ENCODE data around the gene HOMER2.
"Not testable (repeated sequence)": the region's sequence is repeated elsewhere in the genome, so short reads cannot be mapped to it uniquely, and the experiment has no call there.

Gene HOMER2

DNA sequence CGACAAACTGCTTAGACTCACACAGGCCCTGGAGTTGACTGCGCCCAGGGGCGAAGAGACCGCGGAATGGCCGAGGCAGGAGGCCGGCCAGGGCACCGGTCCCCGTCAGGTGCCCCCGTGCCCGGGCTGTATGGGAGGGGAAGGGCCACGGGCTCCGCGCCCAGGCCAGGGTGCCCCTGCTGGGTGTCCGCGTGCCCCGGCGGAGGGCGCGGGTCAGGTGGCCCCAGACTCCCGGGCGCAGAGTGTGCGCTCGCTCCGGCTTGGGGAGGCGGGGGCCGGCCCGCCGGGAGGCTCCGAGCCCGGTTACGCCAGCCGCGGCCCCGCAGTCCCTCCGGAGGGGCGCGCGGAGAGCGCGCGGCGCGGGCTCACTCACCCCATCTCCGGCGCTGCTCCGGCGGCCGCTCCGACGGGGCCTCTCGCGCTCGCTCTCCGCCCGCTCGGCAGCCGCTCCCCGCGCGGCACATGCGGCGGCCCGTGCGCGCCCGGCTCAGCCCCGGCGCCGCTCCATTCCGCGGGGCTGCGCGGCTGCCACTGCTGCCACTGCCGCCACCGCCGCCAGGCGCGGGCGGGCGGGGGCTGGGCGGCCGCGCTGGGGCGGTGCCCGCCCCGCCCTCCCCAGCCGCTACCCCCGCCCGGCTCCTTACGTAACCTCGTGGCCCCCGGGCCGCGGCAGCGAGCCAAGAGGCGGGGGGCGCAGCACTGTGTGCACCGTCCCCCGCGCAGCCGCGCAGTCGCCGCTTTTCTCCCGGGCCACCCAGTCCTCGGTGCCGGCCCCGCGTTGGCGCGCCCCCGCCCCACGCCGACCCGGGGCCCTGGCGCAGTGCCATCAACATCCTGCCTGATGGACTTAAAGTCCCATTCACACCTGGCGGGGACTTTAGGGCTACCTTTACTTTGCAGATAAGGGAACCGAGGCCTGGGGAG is at the start of gene HOMER2:
Gene HOMER2, minus strand, starts transcription at position 563 of the 924 bp plus-strand sequence. Its CDS starts 185 bp downstream, at position 378.
- peak; percentile 48 for DNase-seq

DNA sequence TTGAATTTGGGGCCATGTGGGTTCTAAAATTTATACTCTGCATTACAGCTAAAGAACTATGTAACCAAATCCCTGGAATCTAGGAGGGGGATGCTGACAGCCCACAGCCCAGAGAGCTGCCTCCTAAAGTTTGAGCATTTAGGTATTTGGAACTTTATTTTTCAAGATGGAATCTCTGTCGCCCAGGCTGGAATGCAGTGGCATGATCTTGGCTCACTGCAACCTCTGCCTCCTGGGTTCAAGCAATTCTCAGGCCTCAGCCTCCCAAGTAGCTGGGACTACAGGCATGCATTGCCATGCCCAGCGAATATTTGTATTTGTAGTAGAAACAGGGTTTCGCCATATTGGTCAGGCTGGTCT is 48.1 kb upstream of the HOMER2 start:
- DNase-seq = not testable (repeated sequence)

DNA sequence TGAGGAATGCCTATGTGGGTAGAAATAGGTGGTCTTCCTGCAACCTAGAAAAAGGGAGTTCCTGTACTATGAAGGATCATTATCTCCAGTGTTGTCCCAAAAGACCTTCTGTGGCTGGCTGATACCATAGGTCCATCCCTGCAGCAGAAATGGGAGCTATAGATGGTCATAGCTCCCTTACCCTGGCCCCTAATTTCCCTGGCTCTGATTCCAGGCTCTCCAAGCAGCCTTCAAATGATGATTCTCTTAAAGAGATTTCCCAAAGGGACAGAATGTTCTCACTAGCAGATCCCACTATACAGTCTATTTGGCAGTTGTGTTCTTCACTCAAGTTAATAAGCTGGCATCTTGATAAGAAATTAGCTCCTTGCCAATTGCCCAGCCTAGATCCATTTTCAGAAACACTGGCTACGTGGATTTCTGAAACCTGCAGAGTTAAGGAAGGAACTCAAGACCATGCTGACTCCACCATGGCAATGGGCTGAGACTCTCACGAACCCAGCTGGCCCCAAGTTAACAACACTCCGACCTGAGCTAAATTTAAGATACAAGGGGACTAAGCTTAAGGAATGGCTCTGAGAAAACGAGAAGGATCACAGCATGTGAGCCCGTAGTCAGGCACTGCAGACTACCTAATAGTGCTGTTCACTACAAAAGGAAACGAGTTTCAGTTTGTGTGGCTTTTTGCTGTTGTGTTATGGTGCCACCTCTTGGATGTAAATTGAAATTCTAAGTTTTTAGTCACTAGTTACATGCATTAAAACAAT is 47.6 kb upstream of the HOMER2 start:
- DNase-seq = no peak

DNA sequence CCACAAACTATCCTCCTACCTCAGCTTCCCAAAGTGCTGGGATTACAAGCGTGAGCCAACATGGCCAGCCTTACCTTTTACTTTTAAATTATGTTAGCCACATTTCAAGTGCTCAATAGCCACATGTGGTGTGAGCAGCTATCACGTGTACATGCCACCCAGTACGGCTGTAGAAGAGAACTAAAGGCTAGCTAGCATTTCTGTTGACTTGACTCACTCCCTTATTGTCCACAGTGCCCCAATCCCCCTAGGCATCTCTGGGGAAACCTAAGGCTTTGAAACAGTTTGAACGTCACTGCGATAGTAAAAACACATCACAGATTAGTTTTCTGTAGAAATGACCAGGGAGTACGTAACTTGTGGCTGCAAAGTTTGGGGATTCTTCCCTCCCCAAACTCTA is 46.9 kb upstream of the HOMER2 start:
- no peak for DNase-seq

- no peak for DNase-seq
Measured at GRCh38 chr15:82995938-82996337, 43.4 kb upstream of the HOMER2 start.

DNA sequence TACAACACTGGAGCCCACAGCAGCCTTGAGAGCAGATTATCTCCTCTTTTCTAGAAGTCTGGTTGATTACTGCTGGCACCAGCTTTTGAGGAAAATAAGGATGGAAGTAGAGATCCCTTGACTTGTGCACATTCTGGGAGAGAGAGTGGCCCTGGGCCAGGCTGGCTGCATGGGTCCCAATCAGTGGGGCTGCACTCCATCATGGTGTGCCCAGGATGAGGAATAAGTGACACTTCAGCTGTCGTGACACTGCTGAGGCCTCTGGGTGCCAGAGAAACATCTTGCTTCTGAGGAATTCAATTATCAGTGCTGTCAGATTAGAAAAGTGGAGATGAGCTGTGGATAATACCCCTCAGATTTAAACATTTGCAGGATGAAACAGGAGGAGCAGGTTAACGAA is 42.6 kb upstream of the HOMER2 start:
- DNase-seq = no peak

GRCh38 chr15:82993144-82993543 is 40.6 kb upstream of the HOMER2 start:
- no peak for DNase-seq

GRCh38 chr15:82992436-82992998 is 40.0 kb upstream of the HOMER2 start:
- DNase-seq = no peak

DNA sequence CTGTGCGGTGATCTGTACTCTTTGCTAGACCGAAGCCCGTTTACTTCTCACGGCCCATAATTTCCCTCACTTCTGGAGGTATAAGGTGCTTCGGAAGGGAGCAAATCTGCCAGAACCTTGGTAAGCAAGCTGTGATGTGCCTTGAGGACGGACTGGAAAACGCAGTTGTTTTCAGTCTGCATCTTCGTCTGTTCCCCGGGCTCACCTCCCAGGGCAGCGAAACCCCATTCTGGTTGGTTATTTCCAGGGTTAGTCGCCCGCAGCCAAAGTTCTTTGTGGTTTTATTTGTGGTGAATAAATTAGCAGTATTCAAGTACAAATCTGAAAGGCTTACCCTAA is 33.9 kb upstream of the HOMER2 start:
- no peak for DNase-seq

DNA sequence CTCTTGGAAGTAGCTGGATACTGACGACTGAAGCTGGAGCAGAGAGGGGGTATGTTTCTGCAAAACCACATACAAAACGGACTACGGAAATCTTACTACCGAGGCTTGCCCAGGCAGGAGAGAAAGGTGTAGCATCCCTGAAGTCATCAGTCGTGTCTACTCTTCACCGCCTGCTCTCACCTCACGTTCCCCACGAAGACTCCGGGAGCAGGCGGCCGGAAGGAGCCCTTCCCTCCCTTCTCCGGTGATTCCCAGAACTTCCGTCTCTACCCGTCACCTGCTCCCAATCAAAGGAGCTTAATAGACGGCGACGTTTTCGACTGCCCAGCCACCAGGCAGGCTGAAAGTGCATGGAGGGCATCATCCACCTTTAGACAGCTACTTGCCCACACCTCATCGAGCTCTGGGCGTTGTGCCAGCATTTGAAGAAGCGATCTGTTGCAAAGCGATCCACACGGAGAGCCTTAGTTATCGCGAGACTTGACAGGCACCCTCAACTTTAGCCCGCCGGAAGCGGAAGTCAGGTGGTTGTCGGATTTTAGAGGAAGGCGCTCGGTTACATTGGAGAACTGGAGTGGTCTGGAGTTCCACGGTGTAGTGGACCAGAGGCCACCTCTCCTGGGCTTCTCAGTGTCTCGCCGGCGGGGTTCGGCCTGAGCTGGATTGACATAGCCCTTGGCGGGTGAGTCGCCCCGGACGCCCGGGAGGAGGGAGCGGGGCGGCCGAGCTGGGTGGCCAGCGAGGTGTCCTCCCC is 33.3 kb upstream of the HOMER2 start, which contains the start of gene RAMAC:
Gene RAMAC, plus strand, starts transcription at position 523 of the 754 bp plus-strand sequence. CDS start 2,809 bp downstream, outside the sequence.
- peak; percentile 96 for DNase-seq

DNA sequence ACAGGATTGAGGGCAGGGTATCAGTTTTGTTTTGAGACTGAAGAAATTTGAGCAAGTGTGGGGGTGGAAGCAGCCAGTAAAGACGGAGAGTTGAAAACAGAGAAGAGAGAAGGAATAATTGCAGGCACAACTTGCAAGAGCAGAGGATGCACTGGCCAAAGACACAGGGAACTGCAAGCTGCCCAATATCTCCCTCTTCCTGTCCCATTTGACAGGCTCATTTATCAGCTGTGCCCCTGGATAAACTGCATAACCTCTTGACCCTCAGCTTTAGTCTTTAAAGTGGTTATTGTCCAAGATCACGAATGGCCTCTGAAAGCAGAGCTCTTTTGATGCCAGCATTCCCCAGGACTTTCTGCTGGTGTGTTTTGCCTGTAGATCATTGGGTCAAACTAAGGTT is 28.5 kb upstream of the HOMER2 start:
- DNase-seq = no peak

DNA sequence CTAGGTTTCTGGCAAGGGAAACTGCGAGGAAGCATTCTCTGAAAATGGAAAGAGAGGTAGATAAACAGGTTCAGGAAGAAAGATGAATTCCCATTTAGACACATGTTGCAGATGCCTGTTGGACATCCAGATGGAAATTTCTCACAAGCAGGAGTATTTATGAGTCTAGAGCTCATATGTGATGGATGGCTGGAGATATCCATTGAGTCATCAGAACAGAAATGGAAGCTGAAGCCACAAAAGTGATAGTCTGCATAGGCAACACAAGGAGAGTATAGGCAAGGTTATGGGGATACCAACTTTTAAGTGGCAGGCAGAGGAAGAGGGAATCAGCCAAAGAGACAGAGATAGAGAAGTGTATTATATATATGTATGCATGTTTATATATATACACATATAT is 27.2 kb upstream of the HOMER2 start:
- DNase-seq = no peak

GRCh38 chr15:82978438-82978837 is 25.9 kb upstream of the HOMER2 start:
- DNase-seq = no peak

DNA sequence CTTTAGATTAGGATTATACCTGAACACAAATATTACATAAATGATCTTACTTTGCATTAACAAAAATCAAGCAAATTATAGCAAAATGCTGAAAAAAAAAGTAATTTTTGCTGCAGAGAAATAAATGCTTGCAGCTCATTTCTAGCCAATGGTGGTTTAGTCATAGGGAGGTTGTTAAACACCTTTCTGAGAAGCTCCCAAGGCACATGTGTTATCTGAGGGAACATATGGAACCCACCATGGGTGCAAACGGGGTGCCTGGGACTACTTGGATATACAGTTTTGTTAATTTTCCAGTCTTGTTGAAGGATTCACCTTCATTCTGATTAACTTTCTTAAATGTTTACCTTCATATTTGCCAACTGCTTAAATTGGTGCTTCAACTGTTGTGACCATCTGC is 24.6 kb upstream of the HOMER2 start:
- DNase-seq = no peak

DNA sequence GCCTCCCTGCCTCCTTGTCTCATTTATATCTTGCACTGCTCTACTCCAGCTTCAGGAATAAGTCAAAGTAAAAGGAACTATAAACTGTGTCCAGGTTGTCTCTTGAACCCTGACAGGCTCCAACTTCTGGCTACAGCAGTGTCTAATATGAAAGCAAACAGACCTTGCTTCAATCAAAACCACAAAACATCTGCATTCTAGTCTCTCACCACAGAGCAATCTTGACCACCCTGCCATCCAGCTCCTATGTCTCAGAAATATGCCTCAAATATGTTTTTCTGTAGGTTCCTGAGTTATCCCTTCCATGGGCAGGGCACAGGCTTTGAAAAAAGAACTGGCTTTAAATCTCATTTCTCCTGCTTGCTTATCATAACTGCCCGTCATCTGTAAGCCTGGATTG is 20.5 kb upstream of the HOMER2 start:
- DNase-seq = no peak

GRCh38 chr15:82971218-82971984 is 18.9 kb upstream of the HOMER2 start:
- DNase-seq = no peak

GRCh38 chr15:82970696-82971095 is 18.2 kb upstream of the HOMER2 start:
- no peak for DNase-seq

DNA sequence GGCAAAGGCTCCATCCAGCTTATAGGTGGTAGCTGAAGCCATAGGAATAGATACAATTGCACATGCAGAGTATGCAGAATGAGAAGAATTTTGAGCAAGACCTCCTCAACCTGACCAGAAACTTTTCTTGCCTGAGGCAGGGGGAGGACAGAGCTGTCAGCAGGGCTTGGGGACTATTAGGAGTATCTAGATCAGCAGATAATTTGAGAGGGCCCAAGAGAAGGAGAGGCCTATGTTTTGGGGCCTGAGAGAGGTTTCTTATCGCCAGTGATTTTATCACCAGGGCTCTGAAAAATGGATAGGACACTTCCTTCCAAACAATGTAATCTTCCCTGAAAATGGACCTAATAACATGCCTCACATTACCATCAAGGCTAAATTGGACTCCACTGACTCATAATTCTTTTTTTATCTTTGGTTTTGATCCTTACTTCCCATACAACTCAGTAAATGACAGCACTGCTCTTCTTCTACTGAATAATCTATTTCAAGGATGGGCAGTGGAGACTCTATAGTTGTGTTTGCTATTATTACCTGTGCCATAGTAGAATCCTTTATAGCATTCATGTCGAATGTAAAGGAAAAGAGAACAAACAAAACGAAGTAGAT is 17.7 kb upstream of the HOMER2 start:
- no peak for DNase-seq

GRCh38 chr15:82969353-82969752 is 16.8 kb upstream of the HOMER2 start:
- DNase-seq = no peak

GRCh38 chr15:82968066-82968465 is 15.5 kb upstream of the HOMER2 start:
- no peak for DNase-seq

GRCh38 chr15:82966671-82967071 is 14.2 kb upstream of the HOMER2 start:
- DNase-seq = no peak

GRCh38 chr15:82964890-82965289 is 12.4 kb upstream of the HOMER2 start:
- no peak for DNase-seq
